ENCODE results near the gene DTNB.

DNA sequence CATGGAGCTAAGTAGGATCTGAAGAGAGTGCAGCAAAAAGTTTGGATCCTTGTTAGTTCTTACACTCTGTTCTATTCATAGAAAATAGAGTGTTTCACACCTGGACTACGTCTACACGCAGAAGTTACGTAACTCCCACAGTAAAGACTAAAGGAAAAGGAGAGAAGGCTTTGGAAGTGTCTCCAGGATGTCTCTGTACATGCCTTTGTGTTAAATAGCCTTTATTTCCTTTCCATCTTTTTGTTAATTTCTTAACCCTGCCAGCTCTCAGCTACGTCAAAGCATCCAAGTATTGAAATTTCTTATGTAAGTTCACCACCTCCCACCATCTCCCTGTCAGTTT lies 8.4 kb downstream of the DTNB start:
- TF ChIP-seq POLR2A (IDR thresholded peaks at IDR 0.05): no peak
- TF ChIP-seq, protein P1, sequence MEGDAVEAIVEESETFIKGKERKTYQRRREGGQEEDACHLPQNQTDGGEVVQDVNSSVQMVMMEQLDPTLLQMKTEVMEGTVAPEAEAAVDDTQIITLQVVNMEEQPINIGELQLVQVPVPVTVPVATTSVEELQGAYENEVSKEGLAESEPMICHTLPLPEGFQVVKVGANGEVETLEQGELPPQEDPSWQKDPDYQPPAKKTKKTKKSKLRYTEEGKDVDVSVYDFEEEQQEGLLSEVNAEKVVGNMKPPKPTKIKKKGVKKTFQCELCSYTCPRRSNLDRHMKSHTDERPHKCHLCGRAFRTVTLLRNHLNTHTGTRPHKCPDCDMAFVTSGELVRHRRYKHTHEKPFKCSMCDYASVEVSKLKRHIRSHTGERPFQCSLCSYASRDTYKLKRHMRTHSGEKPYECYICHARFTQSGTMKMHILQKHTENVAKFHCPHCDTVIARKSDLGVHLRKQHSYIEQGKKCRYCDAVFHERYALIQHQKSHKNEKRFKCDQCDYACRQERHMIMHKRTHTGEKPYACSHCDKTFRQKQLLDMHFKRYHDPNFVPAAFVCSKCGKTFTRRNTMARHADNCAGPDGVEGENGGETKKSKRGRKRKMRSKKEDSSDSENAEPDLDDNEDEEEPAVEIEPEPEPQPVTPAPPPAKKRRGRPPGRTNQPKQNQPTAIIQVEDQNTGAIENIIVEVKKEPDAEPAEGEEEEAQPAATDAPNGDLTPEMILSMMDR (IDR thresholded peaks at IDR 0.05): no peak
- no peak for TF ChIP-seq EP300 (IDR thresholded peaks at IDR 0.05)
- TF ChIP-seq POLR2AphosphoS5 (IDR thresholded peaks at IDR 0.05): no peak
